Keratinocyte (primary cell): ENCODE data around the gene ALG14. TPM values are rescaled to one million over a fixed set of nuclear protein-coding genes. Genes with fewer than 3 reads are reported as not detected.

ENCODE experiments used
- DNase-seq: peaks from one replicate; pipeline ENCODE4 v3.0.0-alpha.2; 2011; ENCODE audit warnings: low read depth, missing footprints, low spot score
- FAIRE-seq: peaks from 2 replicates; lab custom pipeline; 2011; peaks lifted over from hg19 to GRCh38; lab: Jason Lieb, UNC
- H2AFZ ChIP-seq: 2 replicates; pipeline ENCODE4 v1.6.0; 2012; ENCODE audit warnings: low read length, control low read depth, inconsistent platforms; ENCODE audit not compliant: control insufficient read depth
- H3K27ac ChIP-seq: 2 replicates; pipeline ENCODE4 v1.5.1; 2011; ENCODE audit warnings: low read length; ENCODE audit not compliant: control insufficient read depth, insufficient read depth
- H3K27me3 ChIP-seq: 3 replicates; pipeline ENCODE4 v1.6.0; 2011; ENCODE audit warnings: low read length; ENCODE audit not compliant: control insufficient read depth, insufficient read depth; ENCODE audit errors: extremely low read depth
- H3K36me3 ChIP-seq, 2 experiments: 2 replicates in 1 of 2; 3 replicates in 1 of 2; pipeline ENCODE4 v1.5.1; 2011; ENCODE audit warnings: low read length in 2 of 2, mild to moderate bottlenecking in 1 of 2; ENCODE audit not compliant: control insufficient read depth in 2 of 2, insufficient read depth in 2 of 2; ENCODE audit errors: extremely low read depth in 1 of 2
- H3K4me1 ChIP-seq: 3 replicates; pipeline ENCODE4 v1.5.1; 2011; ENCODE audit warnings: low read length; ENCODE audit not compliant: control insufficient read depth, insufficient read depth; ENCODE audit errors: extremely low read depth
- H3K4me2 ChIP-seq: 3 replicates; pipeline ENCODE4 v1.6.0; 2011; ENCODE audit warnings: low read depth, low read length; ENCODE audit not compliant: control insufficient read depth, insufficient read depth; ENCODE audit errors: extremely low read depth
- H3K4me3 ChIP-seq, 3 experiments: fragments of 200-600 bp in 1 of 3; sonication (generic) in 1 of 3; 2 replicates in 2 of 3; 3 replicates in 1 of 3; pipeline ENCODE4 v1.5.1; 2011 to 2016; ENCODE audit warnings: low read length in 3 of 3, mild to moderate bottlenecking in 3 of 3, control low read depth in 2 of 3, inconsistent platforms in 1 of 3, low read depth in 1 of 3, mixed read lengths in 1 of 3, mixed run types in 1 of 3, moderate library complexity in 1 of 3; ENCODE audit not compliant: control insufficient read depth in 2 of 3, insufficient read depth in 2 of 3; ENCODE audit errors: extremely low read depth in 1 of 3
- H3K79me2 ChIP-seq: 2 replicates; pipeline ENCODE4 v1.6.0; 2012; ENCODE audit warnings: low read length; ENCODE audit not compliant: control insufficient read depth, insufficient read depth
- H3K9ac ChIP-seq: 3 replicates; pipeline ENCODE4 v1.6.0; 2011; ENCODE audit warnings: low read length; ENCODE audit not compliant: control insufficient read depth, insufficient read depth; ENCODE audit errors: extremely low read depth
- H3K9me1 ChIP-seq: 3 replicates; pipeline ENCODE4 v1.6.0; 2011; ENCODE audit warnings: low read length; ENCODE audit not compliant: control insufficient read depth, insufficient read depth; ENCODE audit errors: extremely low read depth
- H3K9me3 ChIP-seq: 2 replicates; pipeline ENCODE4 v1.5.1; 2012; ENCODE audit warnings: low read depth, low read length; ENCODE audit not compliant: control insufficient read depth
- H4K20me1 ChIP-seq: 3 replicates; pipeline ENCODE4 v1.6.0; 2011; ENCODE audit warnings: low read length; ENCODE audit not compliant: control insufficient read depth, insufficient read depth; ENCODE audit errors: extremely low read depth
- CTCF ChIP-seq, 3 experiments: IDR thresholded peaks in 1 of 3; conservative IDR thresholded peaks in 1 of 3; optimal IDR thresholded peaks in 1 of 3; 2 replicates in 2 of 3; 3 replicates in 1 of 3; pipeline versions ENCODE3 to v1.5.1; 2011; ENCODE audit warnings: low read length in 3 of 3, mild to moderate bottlenecking in 3 of 3, moderate library complexity in 2 of 3, control low read depth in 1 of 3, inconsistent platforms in 1 of 3; ENCODE audit not compliant: insufficient read depth in 2 of 3; ENCODE audit errors: extremely low read depth in 1 of 3
- EZH2 ChIP-seq: IDR thresholded peaks from one replicate; pipeline ENCODE4 v1.6.1; 2012; ENCODE audit warnings: inconsistent platforms, mild to moderate bottlenecking, low read length, moderate library complexity
- dilution Hi-C: fragments of 300-500 bp; cut with MboI; formaldehyde crosslinking; loops from one replicate; pipeline ENCODE4 v1.7.0; 2020; ENCODE audit warnings: low sequenced_read_pairs; ENCODE audit not compliant: extremely low pct_ligation_motif_present
- polyA plus RNA-seq, 5 experiments: library from polyadenylated mRNA; depleted of rRNA in 3 of 5; stranded (reverse) in 3 of 5; stranded (forward) in 1 of 5; unstranded in 1 of 5; fragments of >200 nt; gene quantifications; 1 replicate in 1 of 5; 2 replicates in 3 of 5; 3 replicates in 1 of 5; pipeline versions ENCODE4 v1.2.1 to v1.2.3, GENCODE V29; 2011 to 2012; ENCODE audit warnings: missing spikeins in 2 of 5, low read depth in 1 of 5, low replicate concordance in 1 of 5

Gene ALG14
- polyA plus RNA-seq, 1 donor (not counting 4 experiments of a cell fraction or from before 2014, with no cell fraction given) = 4.6 TPM

DNA sequence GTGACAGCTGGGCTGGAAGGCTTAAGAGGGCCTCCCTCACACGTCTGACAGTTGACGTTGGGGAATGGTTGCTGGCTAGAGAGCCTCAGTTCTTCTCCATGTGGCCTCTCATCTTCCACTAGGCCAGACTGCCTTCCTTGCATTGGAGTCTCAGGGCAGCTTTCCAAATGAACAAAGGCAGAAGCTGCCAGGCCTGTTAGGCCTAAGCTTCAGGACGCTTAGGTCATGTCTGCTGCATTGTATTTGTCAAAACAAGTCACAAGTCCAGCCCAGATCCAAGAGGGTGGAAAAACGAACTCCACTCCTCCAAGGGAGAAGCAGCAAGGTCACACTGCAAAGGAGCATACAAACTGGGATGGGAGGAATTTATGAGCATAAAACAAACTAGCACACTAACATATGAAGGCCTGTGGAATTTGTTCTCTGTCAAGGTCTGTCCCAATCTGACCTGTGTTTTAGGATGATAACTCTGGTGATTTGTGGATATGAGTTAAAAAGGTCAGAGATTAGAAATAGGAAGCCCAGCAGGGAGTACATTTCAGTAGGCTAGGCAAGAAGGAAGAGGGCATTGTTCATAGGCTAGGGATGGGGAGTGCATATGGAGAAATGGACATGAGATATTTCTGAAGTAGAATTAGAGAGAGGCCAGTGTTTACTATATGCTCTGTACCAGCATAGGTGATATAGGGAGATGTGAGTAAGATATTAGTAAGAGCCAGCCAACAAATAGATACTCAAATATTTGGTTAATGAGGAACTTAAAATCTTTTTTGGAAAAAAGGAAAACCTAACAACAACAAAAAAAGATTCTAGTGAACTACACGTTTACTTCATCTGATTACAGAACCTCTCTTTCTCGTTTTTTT is 116.8 kb downstream of the ALG14 start:
- Histone ChIP-seq H3K27ac (no peak overlapping the region), H2AFZ (peak overlapping the region; percentile 4), H3K9me3 (no peaks in the 10 kb centered on the region), H3K9ac (no peak overlapping the region), H3K36me3 (no peaks in the 10 kb centered on the region), H3K9me1 (no peaks in the 10 kb centered on the region), H3K4me3 (no peak overlapping the region), H3K4me2 (no peak overlapping the region), H4K20me1 (no peaks in the 10 kb centered on the region), H3K79me2 (no peaks in the 10 kb centered on the region), H3K27me3 (no peaks in the 10 kb centered on the region), H3K4me1 (peaks cover 10% of the 10 kb centered on the region)
- FAIRE-seq (peak; percentile 44), DNase-seq (no peak)
- TF ChIP-seq CTCF (optimal IDR thresholded peaks at IDR 0.05 in 1 of 3, IDR thresholded peaks at IDR 0.05 in 1 of 3, conservative IDR thresholded peaks at IDR 0.05 in 1 of 3; ENCODE audit: extremely low read depth in 1 of 3, insufficient read depth in 2 of 3, low read length in 3 of 3) (no peak), EZH2 (no peak)
- dilution Hi-C loops = no loop called here

GRCh38 chr1:94954263-94955220 is 118.2 kb downstream of the ALG14 start:
- Histone ChIP-seq H3K4me1 (peaks cover 18% of the 10 kb centered on the region), H3K79me2 (no peaks in the 10 kb centered on the region), H3K9me1 (no peaks in the 10 kb centered on the region), H3K4me2 (no peak overlapping the region), H3K27ac (no peak overlapping the region), H4K20me1 (no peaks in the 10 kb centered on the region), H3K36me3 (no peaks in the 10 kb centered on the region), H3K4me3 (no peak overlapping the region), H2AFZ (no peak overlapping the region), H3K9me3 (no peaks in the 10 kb centered on the region), H3K9ac (no peak overlapping the region), H3K27me3 (no peaks in the 10 kb centered on the region)
- TF ChIP-seq EZH2 (no peak), CTCF (optimal IDR thresholded peaks at IDR 0.05 in 1 of 3, IDR thresholded peaks at IDR 0.05 in 1 of 3, conservative IDR thresholded peaks at IDR 0.05 in 1 of 3; ENCODE audit: extremely low read depth in 1 of 3, insufficient read depth in 2 of 3, low read length in 3 of 3) (no peak)
- dilution Hi-C loops = no loop called here
- no peak for DNase-seq
- FAIRE-seq = no peak
